Small intestine (tissue), 7 donors: Measurements from ENCODE around the gene CIDEB. TPM values are rescaled to one million over a fixed set of nuclear protein-coding genes. Genes with fewer than 3 reads are reported as not detected.

ENCODE experiments used
- DNase-seq, 2 donors: peaks; one replicate each; pipeline versions ENCODE4 v3.0.0 to v3.0.0-alpha.2; 2013
- FAIRE-seq: peaks from 2 replicates; lab custom pipeline; 2012; peaks lifted over from hg19 to GRCh38; lab: Jason Lieb, UNC
- H3K27ac ChIP-seq, 3 donors: one replicate each; pipeline ENCODE4 v1.5.1; 2013; ENCODE audit warnings: low read length in 2 of 3, mild to moderate bottlenecking in 2 of 3, control low read depth in 1 of 3, inconsistent platforms in 1 of 3, low read depth in 1 of 3, moderate library complexity in 1 of 3
- H3K27me3 ChIP-seq, 3 donors: one replicate each; pipeline ENCODE4 v1.6.1; 2013; ENCODE audit warnings: low read length in 3 of 3, inconsistent platforms in 1 of 3; ENCODE audit not compliant: control insufficient read depth in 3 of 3, insufficient read depth in 3 of 3
- H3K36me3 ChIP-seq, 3 donors: one replicate each; pipeline ENCODE4 v1.6.1; 2013; ENCODE audit warnings: low read length in 3 of 3, inconsistent platforms in 1 of 3, low read depth in 1 of 3, mild to moderate bottlenecking in 1 of 3, moderate library complexity in 1 of 3; ENCODE audit not compliant: control insufficient read depth in 3 of 3, insufficient read depth in 2 of 3
- H3K4me1 ChIP-seq, 3 donors: one replicate each; pipeline ENCODE4 v1.6.1; 2013; ENCODE audit warnings: low read length in 2 of 3, inconsistent platforms in 1 of 3, low read depth in 1 of 3, mild to moderate bottlenecking in 1 of 3, moderate library complexity in 1 of 3; ENCODE audit not compliant: control insufficient read depth in 3 of 3, insufficient read depth in 2 of 3
- H3K4me3 ChIP-seq, 3 donors: one replicate each; pipeline ENCODE4 v1.5.1; 2013; ENCODE audit warnings: low read length in 3 of 3, control low read depth in 1 of 3, inconsistent platforms in 1 of 3, low read depth in 1 of 3, mild to moderate bottlenecking in 1 of 3, moderate library complexity in 1 of 3
- H3K9me3 ChIP-seq, 2 donors: one replicate each; pipeline ENCODE4 v1.6.1; 2013; ENCODE audit warnings: low read depth in 1 of 2, low read length in 1 of 2; ENCODE audit not compliant: control insufficient read depth in 2 of 2, insufficient read depth in 1 of 2
- WGBS, 3 donors: extraction: QIAGEN DNeasy Blood & Tissue Kit; methylation state at CpG; one replicate each; pipeline ENCODE4 v1.1.7; 2013; 5-methylcytosine and 5-hydroxymethylcytosine counted together
- polyA plus RNA-seq, 4 donors: library from polyadenylated mRNA; stranded (reverse) in 3 of 4; unstranded in 1 of 4; fragments of 200-250 nt in 3 of 4; fragments of 120-200 nt in 1 of 4; gene quantifications; one replicate each; pipeline versions ENCODE4 v1.2.1 to v1.2.3, GENCODE V29; 2013
- donor health status: healthy with polysubstance abuse.
- donor health status: control.
- donor health status: control.
- donor health status: Bipolar disorder and iron deficiency.
- donor health status: healthy.

Gene CIDEB
- polyA plus RNA-seq, 4 donors = 31.2 to 273 (median 139) TPM

DNA sequence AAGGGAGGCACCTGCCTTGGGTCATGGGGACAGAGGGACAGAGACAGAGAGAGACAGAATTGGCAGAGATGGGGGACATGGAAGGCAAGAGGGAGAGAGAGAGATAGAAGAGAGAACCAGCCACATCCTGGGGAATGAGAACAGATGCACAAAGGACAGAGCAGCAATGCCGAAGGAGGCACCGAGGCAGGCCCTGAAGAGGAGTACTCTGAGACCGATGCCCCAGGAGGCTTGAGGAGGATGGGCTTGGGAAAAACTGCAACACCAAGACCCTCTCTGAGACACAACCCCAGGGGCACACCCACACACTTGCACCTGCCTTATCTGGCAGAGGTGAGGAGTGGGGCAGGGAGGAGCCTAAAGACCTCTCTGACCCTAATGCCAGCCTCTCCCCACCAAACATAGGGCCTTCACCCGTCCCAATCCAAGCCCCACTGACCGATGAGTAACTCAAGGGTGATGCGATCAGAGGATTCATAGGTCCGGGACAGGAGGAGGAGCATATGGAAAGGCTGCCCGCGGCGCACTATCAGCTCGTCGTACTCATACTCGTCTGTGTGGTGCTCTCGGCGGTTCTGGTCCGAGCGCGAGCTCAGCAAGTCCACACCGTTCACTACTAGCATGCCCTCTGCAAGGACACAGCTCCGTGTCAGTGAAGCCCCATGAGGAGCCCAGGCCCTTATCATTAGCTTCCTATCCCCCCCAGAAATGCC, 46.4 kb downstream of the CIDEB start:
- 88 to 93% (median 89%) methylated on average over 20 of the region's 20 CpGs for whole genome bisulfite sequencing, 3 donors
- DNase-seq (no peak), FAIRE-seq (no peak)
- no peaks in the 10 kb centered on the region for H3K9me3 ChIP-seq
- H3K36me3 ChIP-seq = peaks cover 0 to 72% (median 3%) of the 10 kb centered on the region in 3 donors
- H3K27me3 ChIP-seq = no peaks in the 10 kb centered on the region
- H3K4me3 ChIP-seq = no peak overlapping the region
- H3K4me1 ChIP-seq = peaks cover 0 to 3% (median 0%) of the 10 kb centered on the region in 3 donors
- H3K27ac ChIP-seq = no peak overlapping the region

DNA sequence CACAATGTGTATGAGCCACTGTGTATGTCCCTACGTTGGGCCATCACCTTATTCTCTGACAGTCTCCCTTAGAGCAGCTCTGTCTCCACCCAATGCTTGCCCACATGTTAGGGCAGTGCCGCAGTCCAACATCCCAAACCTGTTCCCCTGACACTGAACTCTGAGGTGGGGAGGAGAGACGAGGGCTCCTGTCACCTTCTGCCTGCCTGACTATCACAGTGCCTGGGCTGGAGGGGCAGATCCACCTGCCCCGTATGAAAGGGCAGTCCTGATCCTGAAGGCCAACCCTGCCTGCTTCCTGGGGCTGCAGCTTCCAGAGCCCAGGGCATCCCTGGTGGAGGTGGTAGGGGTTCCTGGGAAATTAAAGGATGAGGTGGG, 47.0 kb downstream of the CIDEB start:
- peaks cover 0 to 10% (median 0%) of the 10 kb centered on the region in 3 donors for H3K4me1 ChIP-seq
- no peaks in the 10 kb centered on the region for H3K27me3 ChIP-seq
- H3K4me3 ChIP-seq = no peak overlapping the region
- DNase-seq (no peak), FAIRE-seq (no peak)
- no peaks in the 10 kb centered on the region for H3K9me3 ChIP-seq
- H3K27ac ChIP-seq = no peak overlapping the region
- WGBS, 3 donors = 78 to 82% (median 81%) methylated on average over 4 of the region's 4 CpGs
- H3K36me3 ChIP-seq = peaks cover 0 to 70% (median 0%) of the 10 kb centered on the region in 3 donors

DNA sequence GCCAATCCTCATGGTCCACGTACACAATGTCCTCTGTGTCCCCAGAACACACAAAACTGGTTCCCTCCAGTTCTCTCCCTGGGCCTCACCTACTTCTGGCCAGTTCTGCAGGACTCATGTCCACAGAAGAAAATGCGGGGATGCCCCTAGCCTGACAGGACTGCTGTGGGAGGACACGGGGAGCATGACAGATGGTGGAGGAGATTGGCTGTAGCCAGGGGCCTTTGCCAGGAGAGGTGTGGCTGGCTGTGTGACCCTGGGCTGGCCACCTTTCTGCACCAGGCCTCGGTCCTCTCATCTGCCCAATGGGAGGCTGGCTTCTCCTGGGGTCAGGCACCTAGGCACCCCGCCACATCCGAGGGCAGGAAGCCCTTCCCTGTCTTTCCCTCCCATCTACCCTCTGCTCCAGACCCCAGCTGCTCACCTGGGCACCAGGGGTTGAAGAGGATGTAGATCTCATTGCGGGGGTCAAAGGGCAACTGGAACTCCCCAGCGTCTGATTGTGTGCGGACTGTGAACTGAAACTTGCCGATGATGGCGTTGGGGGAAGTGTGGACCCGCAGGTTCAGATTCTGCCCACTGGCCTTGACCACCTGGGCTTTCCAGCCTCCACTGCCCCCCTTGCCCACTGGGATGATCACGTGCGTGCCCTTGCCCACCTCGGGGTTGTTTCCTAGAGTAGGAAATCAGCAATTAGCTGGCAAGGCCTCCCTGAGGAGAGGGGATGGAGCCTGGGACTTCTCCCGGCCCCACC, 47.6 kb downstream of the CIDEB start:
- H3K27ac ChIP-seq = no peak overlapping the region
- peaks cover 0 to 68% (median 0%) of the 10 kb centered on the region in 3 donors for H3K36me3 ChIP-seq
- peaks cover 0 to 15% (median 0%) of the 10 kb centered on the region in 3 donors for H3K4me1 ChIP-seq
- H3K4me3 ChIP-seq = no peak overlapping the region
- WGBS, 3 donors = 64 to 83% (median 75%) methylated on average over 15 to 16 of the region's 16 CpGs
- no peaks in the 10 kb centered on the region for H3K9me3 ChIP-seq
- DNase-seq (peak in 1 of 2 donors; percentile 15), FAIRE-seq (no peak)
- no peaks in the 10 kb centered on the region for H3K27me3 ChIP-seq

DNA sequence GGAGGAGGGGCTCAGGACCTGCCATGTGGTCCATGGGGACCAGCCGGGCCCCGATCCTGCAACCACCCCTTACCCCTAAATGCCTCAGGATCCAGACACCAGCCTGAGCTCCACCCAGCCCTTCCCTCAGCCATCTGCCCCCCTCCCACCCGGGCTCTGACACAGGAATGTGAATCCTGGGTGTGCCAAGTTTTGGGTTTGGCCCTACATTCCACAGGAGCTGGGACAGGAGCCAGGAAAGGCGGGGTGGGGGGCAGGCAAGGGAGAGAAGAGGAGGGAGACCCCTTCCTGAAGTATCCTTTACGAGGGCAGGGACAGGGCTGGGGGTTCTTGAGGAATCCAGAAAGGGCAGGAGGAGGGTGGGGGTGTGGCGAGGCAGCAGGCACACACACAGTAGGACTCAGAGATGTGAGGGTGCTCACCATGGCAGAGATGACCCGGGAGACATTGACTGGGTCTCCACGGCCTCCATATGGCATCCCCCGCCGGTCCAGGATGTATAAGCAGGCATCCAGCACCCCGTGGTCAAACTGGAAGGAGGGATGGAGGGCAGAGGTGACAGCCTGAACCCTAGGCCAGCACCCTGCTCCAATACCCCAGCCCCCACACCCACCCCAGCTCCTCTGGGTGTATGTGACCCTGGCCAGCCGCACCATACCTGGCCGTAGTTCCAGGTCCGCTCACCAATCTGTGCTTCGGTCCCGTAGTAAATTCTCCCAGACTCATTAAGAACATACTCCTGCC, 48.3 kb downstream of the CIDEB start:
- DNase-seq = no peak
- 79 to 83% (median 80%) methylated on average over 15 to 16 of the region's 16 CpGs for WGBS, 3 donors
- H3K4me1 ChIP-seq = peaks cover 0 to 21% (median 0%) of the 10 kb centered on the region in 3 donors
- FAIRE-seq = no peak
- H3K27me3 ChIP-seq = no peaks in the 10 kb centered on the region
- no peak overlapping the region for H3K27ac ChIP-seq
- H3K9me3 ChIP-seq = no peaks in the 10 kb centered on the region
- peaks cover 0 to 68% (median 0%) of the 10 kb centered on the region in 3 donors for H3K36me3 ChIP-seq
- H3K4me3 ChIP-seq = no peak overlapping the region

DNA sequence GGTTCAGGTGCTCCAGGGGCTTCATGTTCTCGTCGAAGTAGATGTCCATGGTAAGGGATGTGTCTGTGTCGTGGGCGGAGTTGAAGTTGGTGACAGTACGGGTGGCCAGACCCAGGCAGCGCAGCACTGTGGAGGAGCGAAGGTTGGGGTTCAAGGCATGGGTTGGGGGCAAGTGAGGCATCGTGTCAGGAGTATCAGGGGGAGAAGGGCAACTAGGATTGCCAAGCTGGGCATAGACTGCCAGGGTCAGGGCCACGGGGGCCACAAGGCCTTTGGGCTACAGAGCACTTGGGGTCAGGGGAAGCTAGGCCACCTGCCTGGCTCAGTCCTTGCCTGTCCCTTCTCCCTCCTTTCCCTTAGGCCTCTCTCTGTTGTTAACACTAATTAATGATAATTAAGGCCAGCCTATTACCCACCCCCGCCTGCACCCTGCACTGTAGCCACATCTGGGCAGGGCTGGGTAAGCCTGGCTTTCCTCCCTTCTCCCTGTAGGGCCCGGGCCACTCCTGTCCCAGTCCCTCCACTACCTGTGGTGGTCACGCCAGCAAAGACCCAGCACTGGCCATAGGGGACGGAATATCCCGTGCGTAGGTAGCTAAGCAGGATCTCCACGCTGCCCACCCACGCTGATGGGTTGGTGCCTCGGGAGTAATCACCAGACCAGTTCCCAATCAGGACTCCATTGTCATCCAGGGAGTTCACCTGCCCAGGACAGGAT, 49.1 kb downstream of the CIDEB start:
- DNase-seq (no peak), FAIRE-seq (no peak)
- Histone ChIP-seq H3K4me3 (no peak overlapping the region), H3K9me3 (no peaks in the 10 kb centered on the region), H3K36me3 (peaks cover 0 to 68% (median 0%) of the 10 kb centered on the region in 3 donors), H3K27ac (no peak overlapping the region), H3K4me1 (peaks cover 0 to 21% (median 0%) of the 10 kb centered on the region in 3 donors), H3K27me3 (no peaks in the 10 kb centered on the region)
- 92 to 94% (median 93%) methylated on average over 18 of the region's 18 CpGs for WGBS, 3 donors

DNA sequence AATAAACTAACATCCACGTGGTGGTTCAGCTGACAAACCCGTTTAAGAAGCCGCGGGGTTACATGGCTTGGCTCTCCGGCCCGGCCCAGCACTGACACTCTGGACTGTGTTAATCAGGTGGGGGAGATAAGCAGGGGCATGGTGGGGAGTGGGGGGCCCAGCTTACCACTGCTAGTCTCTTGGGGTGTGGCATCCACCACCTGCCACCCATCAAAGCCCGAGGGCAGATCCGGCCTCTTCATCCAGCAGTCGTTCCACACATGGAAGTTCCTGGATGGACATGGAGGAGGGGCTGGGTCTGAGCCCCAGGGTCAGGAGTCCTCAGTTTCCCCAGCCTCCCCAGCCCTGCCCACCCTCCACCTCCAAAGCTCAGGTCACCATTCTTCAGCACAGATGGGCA, 49.7 kb downstream of the CIDEB start:
- Histone ChIP-seq H3K27ac (no peak overlapping the region), H3K36me3 (peaks cover 0 to 63% (median 0%) of the 10 kb centered on the region in 3 donors), H3K9me3 (no peaks in the 10 kb centered on the region), H3K4me1 (peaks cover 0 to 21% (median 0%) of the 10 kb centered on the region in 3 donors), H3K4me3 (no peak overlapping the region), H3K27me3 (no peaks in the 10 kb centered on the region)
- DNase-seq (peak in 1 of 2 donors; percentile 13), FAIRE-seq (no peak)
- WGBS, 3 donors = 78 to 82% (median 79%) methylated on average over 8 to 9 of the region's 9 CpGs

DNA sequence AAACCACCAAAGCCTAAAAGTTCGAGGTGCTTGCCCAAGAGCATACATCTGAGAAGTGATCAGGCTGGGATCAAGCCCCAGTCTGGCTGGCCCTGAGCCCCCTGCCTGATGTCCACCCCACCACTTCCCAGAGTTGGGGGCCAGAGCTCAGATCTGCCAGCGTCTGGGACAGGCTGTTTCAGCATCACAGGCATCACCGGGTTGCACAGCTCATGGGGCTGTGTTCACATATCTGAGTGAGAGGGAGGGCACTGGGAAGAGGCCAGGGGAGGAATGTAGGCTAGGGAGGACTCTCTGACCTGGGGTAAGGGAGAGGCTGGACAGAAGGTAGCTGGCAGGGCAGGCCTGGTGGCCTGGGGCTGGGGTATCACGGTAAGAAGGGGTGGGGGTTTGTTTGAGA, 50.8 kb downstream of the CIDEB start:
- Histone ChIP-seq H3K4me3 (no peak overlapping the region), H3K27ac (no peak overlapping the region), H3K9me3 (no peaks in the 10 kb centered on the region), H3K4me1 (peaks cover 0 to 33% (median 0%) of the 10 kb centered on the region in 3 donors), H3K36me3 (peaks cover 0 to 66% (median 0%) of the 10 kb centered on the region in 3 donors), H3K27me3 (no peaks in the 10 kb centered on the region)
- no peak for FAIRE-seq
- DNase-seq = no peak
- 81 to 88% (median 85%) methylated on average over 4 of the region's 4 CpGs for WGBS, 3 donors
